Esophagus muscularis mucosa (tissue), 4 donors: ENCODE results near the gene ADAM33.

Source experiments
- CTCF ChIP-seq, 3 experiments: fragments of 200-600 bp in 2 of 3; fragments of 450-650 bp in 1 of 3; sonication (generic) in 2 of 3; IDR thresholded peaks; one replicate each; pipeline ENCODE4 v1.5.1; 2017 to 2019; ENCODE audit warnings: antibody characterized with exemption in 3 of 3, mild to moderate bottlenecking in 2 of 3, moderate library complexity in 1 of 3
- EP300 ChIP-seq: sonication (generic); formaldehyde crosslinking; IDR thresholded peaks from one replicate; pipeline ENCODE4 v1.6.1; 2017; ENCODE audit warnings: antibody characterized with exemption
- POLR2A ChIP-seq: fragments of 450-650 bp; IDR thresholded peaks from one replicate; pipeline ENCODE4 v1.6.1; 2017; ENCODE audit warnings: antibody characterized with exemption, moderate library complexity, mild to moderate bottlenecking, low read depth

GRCh38 chr20:3693376-3693775 is 11.6 kb upstream of the ADAM33 start:
- TF ChIP-seq CTCF (IDR thresholded peaks at IDR 0.05) (no peak), POLR2A (no peak), EP300 (no peak)
